Karpas-422 (cell line): ENCODE measurements around the gene GADD45G. TPM values are rescaled to one million over a fixed set of nuclear protein-coding genes. Genes with fewer than 3 reads are reported as not detected.

Experiments used
- DNase-seq: peaks from one replicate; pipeline ENCODE4 v3.0.0-alpha.2; 2015
- H2AFZ ChIP-seq: fragments of 200-600 bp; sonication (generic); 2 replicates; pipeline ENCODE4 v1.6.1; 2014; ENCODE audit warnings: antibody characterized with exemption, low read length, mixed read lengths
- H3K27ac ChIP-seq: fragments of 200-600 bp; sonication (generic); 2 replicates; pipeline ENCODE4 v1.5.1; 2014; ENCODE audit warnings: mild to moderate bottlenecking, low read length, moderate library complexity
- H3K27me3 ChIP-seq: fragments of 200-600 bp; sonication (generic); 2 replicates; pipeline ENCODE4 v1.6.1; 2014; ENCODE audit warnings: low read length, mixed read lengths
- H3K36me3 ChIP-seq: fragments of 200-600 bp; sonication (generic); 2 replicates; pipeline ENCODE4 v1.6.1; 2014; ENCODE audit warnings: low read length, mixed read lengths; ENCODE audit not compliant: insufficient read depth
- H3K4me1 ChIP-seq: fragments of 200-600 bp; sonication (generic); 2 replicates; pipeline ENCODE4 v1.6.1; 2014; ENCODE audit warnings: mild to moderate bottlenecking, low read length, mixed read lengths
- H3K4me2 ChIP-seq: fragments of 200-600 bp; sonication (generic); 2 replicates; pipeline ENCODE4 v1.6.1; 2014; ENCODE audit warnings: low read length, low read depth, mild to moderate bottlenecking; ENCODE audit not compliant: poor library complexity, severe bottlenecking
- H3K4me3 ChIP-seq: fragments of 200-600 bp; sonication (generic); 2 replicates; pipeline ENCODE4 v1.5.1; 2014; ENCODE audit warnings: mild to moderate bottlenecking, antibody characterized with exemption, low read length, mixed read lengths
- H3K79me2 ChIP-seq: fragments of 200-600 bp; sonication (generic); 2 replicates; pipeline ENCODE4 v1.6.1; 2014; ENCODE audit warnings: mild to moderate bottlenecking, low read length, mixed read lengths
- H3K9ac ChIP-seq: fragments of 200-600 bp; sonication (generic); 2 replicates; pipeline ENCODE4 v1.6.0; 2014; ENCODE audit warnings: low read length
- H3K9me2 ChIP-seq: fragments of 200-600 bp; sonication (generic), shearing (Covaris generic); replicated peaks from 2 replicates; pipeline ENCODE4 v1.6.0; 2014; ENCODE audit warnings: mild to moderate bottlenecking, low read length, moderate library complexity; ENCODE audit not compliant: insufficient read depth
- H3K9me3 ChIP-seq: fragments of 300-700, 200-600 bp; sonication (generic); 2 replicates; pipeline ENCODE4 v1.6.1; 2014; ENCODE audit warnings: low read length, mixed read lengths
- H4K20me1 ChIP-seq: fragments of 200-600 bp; sonication (generic); 2 replicates; pipeline ENCODE4 v1.6.1; 2014; ENCODE audit warnings: mild to moderate bottlenecking, antibody characterized with exemption, low read length, low read depth; ENCODE audit not compliant: insufficient read depth
- total RNA-seq: library from RNA; depleted of rRNA; stranded (reverse); fragments of >200 nt; shearing (Covaris generic); gene quantifications from 2 replicates; pipeline ENCODE4 v1.2.3, GENCODE V29; 2014; ENCODE audit warnings: low replicate concordance

Gene GADD45G
- total RNA-seq, 1 experiment from 2014 or later: not detected

DNA sequence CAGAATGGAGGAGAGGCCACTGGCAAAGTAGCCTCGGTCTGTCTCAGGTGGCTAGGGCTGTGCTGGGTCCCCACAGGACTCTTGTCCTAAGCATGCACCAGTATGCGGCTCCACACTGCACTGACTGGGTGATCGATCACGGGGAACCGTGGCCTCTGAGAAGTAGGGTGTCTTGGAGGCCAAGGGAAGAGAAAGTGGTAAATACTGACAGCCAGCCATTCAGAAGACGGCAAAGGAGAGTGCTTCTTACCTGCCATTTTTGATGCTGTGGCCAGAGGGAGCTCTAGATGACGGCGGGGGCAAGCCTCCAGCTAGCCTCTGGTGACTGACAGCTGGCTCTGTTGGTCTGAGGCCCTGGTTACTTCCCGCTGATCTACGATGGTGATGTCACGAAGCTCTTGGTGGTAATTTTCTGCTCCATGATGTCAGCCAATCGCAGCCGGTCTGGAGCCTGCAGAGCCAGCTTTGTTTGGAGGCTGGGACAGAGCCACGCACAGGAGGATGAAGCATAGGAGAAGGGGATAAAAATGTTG lies 40.4 kb upstream of the GADD45G start:
- Histone ChIP-seq H3K9me3 (no peaks in the 10 kb centered on the region), H3K79me2 (no peaks in the 10 kb centered on the region), H3K9ac (no peak overlapping the region), H2AFZ (no peak overlapping the region), H3K27me3 (0 out of 2 replicates have a peak, but pooled peaks cover 2% of the 10 kb centered on the region), H3K9me2 (no peaks in the 10 kb centered on the region), H3K4me3 (no peak overlapping the region), H3K27ac (no peak overlapping the region), H3K4me2 (no peak overlapping the region), H3K4me1 (no peaks in the 10 kb centered on the region), H3K36me3 (no peaks in the 10 kb centered on the region), H4K20me1 (no peaks in the 10 kb centered on the region)
- peak; percentile 78 for DNase-seq

DNA sequence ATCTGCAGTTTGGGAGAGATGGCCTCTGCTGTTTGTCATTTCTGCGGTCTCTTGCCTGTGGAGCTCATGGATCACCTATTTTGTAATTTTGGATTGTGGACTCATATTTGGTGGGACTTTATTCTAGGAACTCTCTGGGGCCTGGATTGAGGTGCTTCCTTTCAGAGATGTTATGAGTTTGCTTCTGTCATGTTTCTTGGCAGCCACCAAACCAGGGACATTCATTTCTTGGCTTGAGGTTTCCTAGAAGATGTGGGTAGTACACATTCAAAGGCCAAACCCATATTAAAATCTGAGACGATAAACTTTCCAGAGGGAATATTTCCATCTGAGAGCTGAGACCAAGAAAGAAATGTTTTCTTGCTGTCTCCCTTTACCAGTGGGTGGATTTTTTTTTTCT lies 37.2 kb upstream of the GADD45G start:
- DNase-seq: no peak
- H3K4me2 ChIP-seq: no peak overlapping the region
- H2AFZ ChIP-seq: no peak overlapping the region
- no peaks in the 10 kb centered on the region for H3K4me1 ChIP-seq
- H3K4me3 ChIP-seq: no peak overlapping the region
- no peaks in the 10 kb centered on the region for H4K20me1 ChIP-seq
- no peaks in the 10 kb centered on the region for H3K36me3 ChIP-seq
- no peak overlapping the region for H3K27ac ChIP-seq
- no peak overlapping the region for H3K9ac ChIP-seq
- no peaks in the 10 kb centered on the region for H3K79me2 ChIP-seq
- no peaks in the 10 kb centered on the region for H3K9me3 ChIP-seq
- H3K27me3 ChIP-seq: 0 out of 2 replicates have a peak, but pooled peaks cover 2% of the 10 kb centered on the region
- H3K9me2 ChIP-seq: no peaks in the 10 kb centered on the region

DNA sequence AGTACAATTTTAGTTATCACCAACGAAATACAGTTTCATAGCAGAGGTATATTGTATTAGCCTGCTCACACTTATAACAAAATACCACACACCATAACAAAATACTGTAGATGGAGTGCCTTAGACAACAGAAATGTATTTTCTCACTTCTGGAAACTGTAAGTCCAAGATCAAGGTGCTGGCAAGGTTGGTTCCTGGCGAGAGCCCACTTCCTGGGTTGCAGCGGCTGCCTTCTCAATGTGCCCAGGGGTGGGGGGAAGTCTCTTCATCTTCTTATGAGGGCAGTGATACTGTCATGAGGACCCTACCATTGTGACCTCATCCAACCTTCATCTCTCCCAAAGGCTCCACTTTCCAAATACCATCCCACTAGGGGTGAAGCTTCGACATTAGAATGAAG lies 30.5 kb upstream of the GADD45G start:
- no peak overlapping the region for H3K27ac ChIP-seq
- no peaks in the 10 kb centered on the region for H3K79me2 ChIP-seq
- H3K4me3 ChIP-seq: no peak overlapping the region
- no peak overlapping the region for H3K9ac ChIP-seq
- DNase-seq: no peak
- no peaks in the 10 kb centered on the region for H3K9me2 ChIP-seq
- no peak overlapping the region for H2AFZ ChIP-seq
- no peaks in the 10 kb centered on the region for H3K36me3 ChIP-seq
- H3K4me1 ChIP-seq: no peaks in the 10 kb centered on the region
- no peaks in the 10 kb centered on the region; the same call in 1 of the 2 replicates for H3K27me3 ChIP-seq
- H3K9me3 ChIP-seq: no peaks in the 10 kb centered on the region
- H3K4me2 ChIP-seq: no peak overlapping the region
- no peaks in the 10 kb centered on the region; the same call in 1 of the 2 replicates for H4K20me1 ChIP-seq

DNA sequence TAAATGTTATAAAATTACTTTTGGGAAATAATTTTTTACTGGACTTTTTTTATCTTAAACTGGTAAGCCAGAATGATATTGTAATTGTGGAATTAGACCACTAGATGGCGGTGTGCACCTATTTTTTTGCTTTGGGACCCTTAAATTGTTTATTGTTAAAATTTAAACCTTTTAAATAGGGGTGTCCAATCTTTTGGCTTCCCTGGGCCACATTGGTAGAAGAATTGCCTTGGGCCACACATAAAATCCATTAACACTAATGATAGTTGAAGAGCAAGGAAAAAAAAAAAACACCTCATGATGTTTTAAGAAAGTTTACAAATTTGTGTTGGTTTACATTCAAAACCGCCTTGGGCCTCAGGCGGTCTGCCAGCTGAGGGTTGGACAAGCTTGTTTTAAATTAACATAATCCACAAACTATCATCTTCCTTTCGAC lies 28.4 kb upstream of the GADD45G start:
- Histone ChIP-seq H3K27me3 (no peaks in the 10 kb centered on the region; the same call in 1 of the 2 replicates), H3K79me2 (no peaks in the 10 kb centered on the region), H3K4me1 (no peaks in the 10 kb centered on the region), H2AFZ (no peak overlapping the region), H4K20me1 (no peaks in the 10 kb centered on the region; the same call in 1 of the 2 replicates), H3K4me2 (no peak overlapping the region), H3K9me3 (no peaks in the 10 kb centered on the region), H3K4me3 (no peak overlapping the region), H3K9ac (no peak overlapping the region), H3K36me3 (no peaks in the 10 kb centered on the region), H3K9me2 (no peaks in the 10 kb centered on the region), H3K27ac (no peak overlapping the region)
- DNase-seq: peak; percentile 60

DNA sequence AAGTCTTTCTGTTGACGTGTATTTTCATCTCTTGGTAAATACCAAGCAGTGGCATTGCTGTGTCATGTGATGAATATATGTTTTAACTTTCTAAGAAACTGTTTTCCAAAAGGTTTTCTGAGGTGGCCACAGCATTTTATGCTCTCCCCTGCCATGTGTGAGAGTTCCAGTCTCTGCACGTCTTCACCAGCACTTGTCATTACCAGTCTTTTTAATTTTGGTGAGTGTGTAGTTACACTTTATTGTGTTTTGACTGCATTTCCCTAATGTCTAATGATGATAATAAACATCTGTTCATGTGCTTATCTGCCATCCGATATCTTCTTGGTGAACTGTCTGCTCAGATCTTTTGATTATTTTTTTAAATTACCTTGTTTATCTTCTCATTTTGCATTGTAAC lies 27.4 kb upstream of the GADD45G start:
- no peak for DNase-seq
- Histone ChIP-seq H3K79me2 (no peaks in the 10 kb centered on the region), H3K27ac (no peak overlapping the region), H3K9me3 (no peaks in the 10 kb centered on the region), H3K27me3 (no peaks in the 10 kb centered on the region; the same call in 1 of the 2 replicates), H3K4me3 (no peak overlapping the region), H3K9ac (no peak overlapping the region), H3K36me3 (no peaks in the 10 kb centered on the region), H3K9me2 (no peaks in the 10 kb centered on the region), H4K20me1 (no peaks in the 10 kb centered on the region; the same call in 1 of the 2 replicates), H3K4me1 (no peaks in the 10 kb centered on the region), H3K4me2 (no peak overlapping the region), H2AFZ (no peak overlapping the region)

DNA sequence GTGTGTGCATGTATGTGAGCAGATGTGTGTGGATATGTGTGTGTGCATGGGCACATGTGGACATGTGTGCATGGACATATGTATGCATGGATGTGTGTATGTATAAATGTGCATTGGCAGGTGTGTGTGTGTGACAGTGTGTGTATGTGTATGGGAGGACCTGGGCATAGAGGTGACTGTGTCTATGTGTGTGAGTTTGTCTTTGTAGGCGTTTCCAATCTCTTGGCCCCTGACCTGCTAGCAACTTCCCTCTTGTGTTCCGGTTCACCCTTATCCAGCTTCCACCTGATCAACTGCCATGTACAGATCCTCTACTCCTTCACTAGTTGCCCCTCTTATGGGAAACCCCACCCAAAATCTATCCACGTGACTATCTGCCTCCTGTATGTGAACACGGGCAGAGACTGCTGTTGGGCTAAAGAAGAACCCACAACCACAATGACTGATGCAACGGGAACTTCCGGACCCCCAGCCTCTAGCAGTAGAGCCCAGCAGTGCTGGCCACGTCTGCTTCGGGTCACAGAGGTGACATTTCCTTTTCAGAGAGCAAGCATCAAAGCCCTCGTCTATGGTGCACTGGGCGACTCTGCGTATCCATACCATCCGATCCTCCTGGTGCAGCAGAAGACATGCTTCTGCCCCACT lies 24.9 kb upstream of the GADD45G start:
- DNase-seq: no peak
- Histone ChIP-seq H2AFZ (no peak overlapping the region), H3K27ac (no peak overlapping the region), H3K9ac (no peak overlapping the region), H4K20me1 (no peaks in the 10 kb centered on the region; the same call in 1 of the 2 replicates), H3K4me1 (no peaks in the 10 kb centered on the region), H3K9me2 (no peaks in the 10 kb centered on the region), H3K79me2 (no peaks in the 10 kb centered on the region), H3K9me3 (no peaks in the 10 kb centered on the region), H3K36me3 (no peaks in the 10 kb centered on the region), H3K4me3 (no peak overlapping the region), H3K4me2 (no peak overlapping the region), H3K27me3 (no peaks in the 10 kb centered on the region; the same call in 1 of the 2 replicates)

DNA sequence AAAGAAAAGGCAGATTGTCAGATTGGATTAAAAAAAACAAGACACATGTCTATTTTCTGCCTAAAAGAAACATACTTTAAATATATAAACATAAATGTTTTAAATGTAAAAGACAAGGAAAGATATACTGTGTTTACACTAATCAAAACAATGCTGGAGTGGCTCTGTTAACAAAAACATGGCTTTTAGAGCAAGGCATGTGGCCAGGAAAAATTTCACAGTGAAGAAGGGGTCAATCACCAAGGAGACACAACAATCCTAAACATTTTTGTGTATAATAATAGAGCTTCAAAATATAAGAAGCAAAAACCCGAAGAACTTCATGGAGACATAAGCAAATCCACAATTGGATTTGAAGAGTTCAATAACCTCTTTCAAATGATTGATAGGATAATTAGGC lies 18.5 kb upstream of the GADD45G start:
- H3K4me1 ChIP-seq: no peaks in the 10 kb centered on the region
- no peaks in the 10 kb centered on the region for H4K20me1 ChIP-seq
- H3K9me2 ChIP-seq: no peaks in the 10 kb centered on the region
- no peak overlapping the region for H3K9ac ChIP-seq
- H3K27me3 ChIP-seq: peaks cover 2% of the 10 kb centered on the region; the same call in 1 of the 2 replicates
- no peak overlapping the region for H3K27ac ChIP-seq
- no peak overlapping the region for H3K4me3 ChIP-seq
- H3K36me3 ChIP-seq: no peaks in the 10 kb centered on the region
- no peaks in the 10 kb centered on the region for H3K9me3 ChIP-seq
- H3K4me2 ChIP-seq: no peak overlapping the region
- H2AFZ ChIP-seq: no peak overlapping the region
- H3K79me2 ChIP-seq: no peaks in the 10 kb centered on the region
- DNase-seq: no peak

DNA sequence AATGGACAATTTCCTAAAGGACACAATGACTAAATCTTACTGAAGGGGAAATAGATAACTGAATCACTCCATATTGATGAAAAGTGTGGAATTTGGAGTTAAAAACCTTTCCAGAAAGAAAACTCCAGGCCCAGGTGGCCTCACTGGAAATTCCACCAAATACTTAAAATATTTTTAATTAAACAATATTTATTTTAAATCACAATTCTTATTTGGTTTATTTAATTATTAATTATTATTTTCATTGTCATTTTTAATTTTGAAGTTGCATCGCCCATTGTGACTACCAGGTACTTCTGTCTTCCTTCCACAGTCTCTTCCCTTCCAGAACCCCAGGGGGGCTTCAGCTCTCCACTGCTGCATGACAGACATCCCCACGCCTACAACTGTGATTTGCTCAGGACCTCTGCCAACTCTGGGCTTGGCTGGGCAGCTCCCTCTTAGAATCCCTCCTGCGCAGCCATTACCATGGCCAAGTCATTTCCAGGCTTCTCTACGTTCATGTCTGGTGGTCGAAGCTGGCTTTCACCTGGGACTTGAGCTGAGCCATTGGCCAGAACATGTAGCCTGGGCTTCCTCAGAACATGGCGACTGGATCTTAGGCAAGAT lies 16.4 kb upstream of the GADD45G start:
- Histone ChIP-seq H3K9me3 (no peaks in the 10 kb centered on the region), H3K9me2 (no peaks in the 10 kb centered on the region), H3K27me3 (peaks cover 2% of the 10 kb centered on the region; the same call in 1 of the 2 replicates), H3K79me2 (no peaks in the 10 kb centered on the region), H3K27ac (no peak overlapping the region), H3K4me2 (no peak overlapping the region), H3K4me3 (no peak overlapping the region), H3K4me1 (no peaks in the 10 kb centered on the region), H2AFZ (no peak overlapping the region), H4K20me1 (no peaks in the 10 kb centered on the region), H3K36me3 (no peaks in the 10 kb centered on the region), H3K9ac (no peak overlapping the region)
- DNase-seq: no peak
